NB4 (cell line): Measurements from ENCODE around the gene ROBO1.

Experiments used
- CTCF ChIP-seq: IDR thresholded peaks from one replicate; pipeline ENCODE4 v1.5.1; 2012; ENCODE audit warnings: low read depth, low read length
- MAX ChIP-seq: IDR thresholded peaks from 2 replicates; pipeline ENCODE4 v1.6.1; 2011; ENCODE audit warnings: low read depth, low read length

GRCh38 chr3:79672075-79672474, 95.7 kb downstream of the ROBO1 start:
- TF ChIP-seq CTCF (no peak), MAX (no peak)
